GM19023 (cell line): ENCODE data around the gene FRMPD2.

ENCODE experiments used
- ATAC-seq: cut with Tn5 transposase; IDR thresholded peaks from one replicate; pipeline ENCODE4 v1.9.1; 2021; ENCODE audit warnings: mild to moderate bottlenecking, moderate library complexity; ENCODE audit not compliant: unreplicated experiment

Gene FRMPD2

GRCh38 chr10:48274636-48275035, at the start of gene FRMPD2:
Gene FRMPD2 (minus strand): TSS chr10:48274696. CDS start chr10:48274567, 129 bp downstream.
- ATAC-seq: no peak

GRCh38 chr10:48322017-48322416, 47.5 kb upstream of the FRMPD2 start:
- no peak for ATAC-seq

- ATAC-seq: no peak
Observed at GRCh38 chr10:48317321-48317990, 43.0 kb upstream of the FRMPD2 start.

GRCh38 chr10:48316236-48316635, 41.7 kb upstream of the FRMPD2 start:
- no peak for ATAC-seq

- ATAC-seq: no peak
Observed at GRCh38 chr10:48314107-48314506, 39.6 kb upstream of the FRMPD2 start.

- no peak for ATAC-seq
Observed at GRCh38 chr10:48309711-48310226, 35.3 kb upstream of the FRMPD2 start.

- ATAC-seq: no peak
Observed at GRCh38 chr10:48307711-48308018, 33.2 kb upstream of the FRMPD2 start.

GRCh38 chr10:48306870-48307710, 32.6 kb upstream of the FRMPD2 start:
- ATAC-seq: peak; percentile 48

GRCh38 chr10:48306265-48306869, 31.9 kb upstream of the FRMPD2 start, which contains the start of gene MAPK8:
Gene MAPK8 (plus strand): TSS chr10:48306677. CDS start chr10:48401661, 94,984 bp downstream.
- ATAC-seq: peak; percentile 86

GRCh38 chr10:48305905-48306264, 31.4 kb upstream of the FRMPD2 start:
- ATAC-seq: no peak

GRCh38 chr10:48302515-48303476, 28.3 kb upstream of the FRMPD2 start:
- no peak for ATAC-seq

GRCh38 chr10:48300556-48300955, 26.1 kb upstream of the FRMPD2 start:
- ATAC-seq: no peak

- ATAC-seq: no peak
Observed at GRCh38 chr10:48299692-48300091, 25.2 kb upstream of the FRMPD2 start.

- no peak for ATAC-seq
Observed at GRCh38 chr10:48299066-48299465, 24.6 kb upstream of the FRMPD2 start.

GRCh38 chr10:48296576-48297098, 22.1 kb upstream of the FRMPD2 start:
- ATAC-seq: no peak

GRCh38 chr10:48294431-48294830, 19.9 kb upstream of the FRMPD2 start:
- no peak for ATAC-seq

GRCh38 chr10:48292616-48293015, 18.1 kb upstream of the FRMPD2 start:
- ATAC-seq: no peak

GRCh38 chr10:48291190-48291589, 16.7 kb upstream of the FRMPD2 start:
- no peak for ATAC-seq

- ATAC-seq: no peak
Observed at GRCh38 chr10:48290286-48290685, 15.8 kb upstream of the FRMPD2 start.

- peak; percentile 44 for ATAC-seq
Observed at GRCh38 chr10:48289501-48290238, 15.2 kb upstream of the FRMPD2 start.
